DND-41 (cell line): ENCODE data around the gene R3HCC1L.

Experiments
- EZH2 ChIP-seq: IDR thresholded peaks from 3 replicates; pipeline ENCODE4 v1.6.1; 2012; ENCODE audit warnings: borderline replicate concordance, low read depth, mild to moderate bottlenecking, moderate library complexity, low read length, inconsistent platforms; ENCODE audit not compliant: severe bottlenecking
- TF ChIP-seq, protein P1 (sequence below): IDR thresholded peaks from 2 replicates; pipeline ENCODE4 v1.5.1; 2012; ENCODE audit warnings: borderline replicate concordance, low read length, moderate library complexity, mild to moderate bottlenecking; ENCODE audit not compliant: poor library complexity, severe bottlenecking; ENCODE audit errors: extremely low read depth

DNA sequence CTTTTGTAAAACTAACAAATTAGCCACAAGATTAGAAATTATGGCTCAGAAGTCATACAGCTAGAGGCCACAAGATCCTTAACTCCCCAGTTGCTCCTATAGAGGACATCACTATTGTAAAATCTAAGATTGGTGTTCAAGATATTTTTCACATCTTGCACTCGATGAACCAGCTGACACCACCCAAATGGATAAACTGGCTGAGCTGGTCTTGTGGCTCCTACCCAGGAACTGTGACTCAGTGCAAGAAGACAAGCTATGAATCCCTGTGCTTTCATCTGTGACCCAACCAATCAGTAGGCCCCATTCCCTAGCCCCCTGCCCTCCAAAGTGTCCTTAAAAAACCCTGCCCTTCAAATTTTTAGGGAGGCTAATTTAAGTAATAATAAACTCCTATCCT, 27.9 kb upstream of the R3HCC1L start:
- TF ChIP-seq, protein P1, sequence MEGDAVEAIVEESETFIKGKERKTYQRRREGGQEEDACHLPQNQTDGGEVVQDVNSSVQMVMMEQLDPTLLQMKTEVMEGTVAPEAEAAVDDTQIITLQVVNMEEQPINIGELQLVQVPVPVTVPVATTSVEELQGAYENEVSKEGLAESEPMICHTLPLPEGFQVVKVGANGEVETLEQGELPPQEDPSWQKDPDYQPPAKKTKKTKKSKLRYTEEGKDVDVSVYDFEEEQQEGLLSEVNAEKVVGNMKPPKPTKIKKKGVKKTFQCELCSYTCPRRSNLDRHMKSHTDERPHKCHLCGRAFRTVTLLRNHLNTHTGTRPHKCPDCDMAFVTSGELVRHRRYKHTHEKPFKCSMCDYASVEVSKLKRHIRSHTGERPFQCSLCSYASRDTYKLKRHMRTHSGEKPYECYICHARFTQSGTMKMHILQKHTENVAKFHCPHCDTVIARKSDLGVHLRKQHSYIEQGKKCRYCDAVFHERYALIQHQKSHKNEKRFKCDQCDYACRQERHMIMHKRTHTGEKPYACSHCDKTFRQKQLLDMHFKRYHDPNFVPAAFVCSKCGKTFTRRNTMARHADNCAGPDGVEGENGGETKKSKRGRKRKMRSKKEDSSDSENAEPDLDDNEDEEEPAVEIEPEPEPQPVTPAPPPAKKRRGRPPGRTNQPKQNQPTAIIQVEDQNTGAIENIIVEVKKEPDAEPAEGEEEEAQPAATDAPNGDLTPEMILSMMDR = no peak
- no peak for TF ChIP-seq EZH2
